ENCODE data around the gene ROR1. TPM values are rescaled to one million over a fixed set of nuclear protein-coding genes. Genes with fewer than 3 reads are reported as not detected.

Gene ROR1
- total RNA-seq, 3 donors from 2014 or later = 3.1 to 19.8 (median 3.4) TPM

DNA sequence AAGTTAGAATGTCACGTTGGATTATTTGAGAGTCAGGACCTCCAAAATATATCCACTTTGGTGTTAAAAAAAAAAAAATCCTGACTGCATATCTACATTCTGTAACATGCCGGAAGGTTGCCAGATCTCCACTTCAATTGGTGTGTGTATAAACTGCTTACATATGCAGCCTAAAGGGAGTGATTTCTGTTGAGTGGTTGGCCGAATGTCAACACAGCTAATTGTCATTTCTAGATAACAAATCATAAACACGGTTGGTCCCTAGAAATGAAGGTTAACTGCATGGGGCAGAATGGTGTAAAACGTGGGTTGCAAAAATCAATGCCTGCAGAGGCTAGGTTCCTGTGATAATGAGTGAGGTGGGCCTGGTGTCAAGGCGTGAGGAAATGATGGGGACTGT lies 15.0 kb upstream of the ROR1 start:
- peaks cover 7% of the 10 kb centered on the region for H3K4me1 ChIP-seq (ENCODE audit: low read depth)
- intact Hi-C loops (cut with DNase I, micrococcal nuclease) = no loop called here
- TF ChIP-seq, protein P1, sequence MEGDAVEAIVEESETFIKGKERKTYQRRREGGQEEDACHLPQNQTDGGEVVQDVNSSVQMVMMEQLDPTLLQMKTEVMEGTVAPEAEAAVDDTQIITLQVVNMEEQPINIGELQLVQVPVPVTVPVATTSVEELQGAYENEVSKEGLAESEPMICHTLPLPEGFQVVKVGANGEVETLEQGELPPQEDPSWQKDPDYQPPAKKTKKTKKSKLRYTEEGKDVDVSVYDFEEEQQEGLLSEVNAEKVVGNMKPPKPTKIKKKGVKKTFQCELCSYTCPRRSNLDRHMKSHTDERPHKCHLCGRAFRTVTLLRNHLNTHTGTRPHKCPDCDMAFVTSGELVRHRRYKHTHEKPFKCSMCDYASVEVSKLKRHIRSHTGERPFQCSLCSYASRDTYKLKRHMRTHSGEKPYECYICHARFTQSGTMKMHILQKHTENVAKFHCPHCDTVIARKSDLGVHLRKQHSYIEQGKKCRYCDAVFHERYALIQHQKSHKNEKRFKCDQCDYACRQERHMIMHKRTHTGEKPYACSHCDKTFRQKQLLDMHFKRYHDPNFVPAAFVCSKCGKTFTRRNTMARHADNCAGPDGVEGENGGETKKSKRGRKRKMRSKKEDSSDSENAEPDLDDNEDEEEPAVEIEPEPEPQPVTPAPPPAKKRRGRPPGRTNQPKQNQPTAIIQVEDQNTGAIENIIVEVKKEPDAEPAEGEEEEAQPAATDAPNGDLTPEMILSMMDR (IDR thresholded peaks at IDR 0.05) = no peak
- H3K9me3 ChIP-seq = no peaks in the 10 kb centered on the region
- ATAC-seq (peak; percentile 93), DNase-seq (peak in 2 of 3 donors; percentile 33 to 84)
- no peaks in the 10 kb centered on the region for H3K36me3 ChIP-seq (ENCODE audit: low read depth)
- no peak overlapping the region for H3K4me3 ChIP-seq

- DNase-seq (no peak), ATAC-seq (no peak)
- intact Hi-C loops (cut with DNase I, micrococcal nuclease) = no loop called here
- H3K36me3 ChIP-seq (ENCODE audit: low read depth) = no peaks in the 10 kb centered on the region
- no peak overlapping the region for H3K4me3 ChIP-seq
- TF ChIP-seq, protein P1 (IDR thresholded peaks at IDR 0.05) = no peak
- H3K9me3 ChIP-seq = no peaks in the 10 kb centered on the region
- peaks cover 7% of the 10 kb centered on the region for H3K4me1 ChIP-seq (ENCODE audit: low read depth)
Observed at GRCh38 chr1:63759778-63760177, 14.0 kb upstream of the ROR1 start.

DNA sequence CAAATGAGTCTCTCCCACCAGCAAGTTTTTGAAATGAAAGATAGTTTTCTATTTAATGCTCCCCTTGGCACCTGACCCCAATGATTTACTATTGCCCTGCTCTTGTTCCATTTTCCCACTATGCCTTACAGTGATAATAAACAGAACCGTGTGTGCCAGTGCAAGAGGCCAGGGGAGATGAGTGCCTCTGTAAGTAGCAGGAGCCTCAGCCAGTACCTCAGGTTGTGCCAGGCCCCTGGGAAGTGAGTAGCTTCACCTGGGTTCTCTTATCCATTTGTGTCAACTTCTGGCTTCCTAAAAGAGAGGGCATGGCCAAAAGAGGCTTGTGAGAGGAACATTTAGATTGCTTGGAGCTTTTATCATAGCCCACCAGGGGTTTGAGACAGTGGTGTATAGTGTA lies 3.4 kb upstream of the ROR1 start:
- TF ChIP-seq, protein P1 (IDR thresholded peaks at IDR 0.05) = no peak
- Histone ChIP-seq H3K9me3 (no peaks in the 10 kb centered on the region), H3K4me1 (ENCODE audit: low read depth) (no peaks in the 10 kb centered on the region), H3K4me3 (no peak overlapping the region), H3K36me3 (ENCODE audit: low read depth) (no peaks in the 10 kb centered on the region)
- intact Hi-C loops (cut with DNase I, micrococcal nuclease) = loop anchor here in 1 of 2 donors (10.0 kb wide), 1 partner anchor 364 kb away; no protein-coding TSS in a partner anchor
- DNase-seq = no peak
- no peak for ATAC-seq

GRCh38 chr1:63772201-63772600 lies 1.6 kb upstream of the ROR1 start:
- intact Hi-C loops (cut with DNase I, micrococcal nuclease) = loop anchor here in 1 of 2 donors (10.0 kb wide), 1 partner anchor 363 kb away; no protein-coding TSS in a partner anchor

GRCh38 chr1:63772876-63773275 lies 941 bp upstream of the ROR1 start:
- H3K4me3 ChIP-seq = no peak overlapping the region
- no peaks in the 10 kb centered on the region for H3K4me1 ChIP-seq (ENCODE audit: low read depth)
- TF ChIP-seq, protein P1 (IDR thresholded peaks at IDR 0.05) = no peak
- ATAC-seq (peak; percentile 14), DNase-seq (no peak)
- intact Hi-C loops (cut with DNase I, micrococcal nuclease) = loop anchor here in 1 of 2 donors (10.0 kb wide), 1 partner anchor 362 kb away; no protein-coding TSS in a partner anchor
- no peaks in the 10 kb centered on the region for H3K36me3 ChIP-seq (ENCODE audit: low read depth)
- no peaks in the 10 kb centered on the region for H3K9me3 ChIP-seq

More at GRCh38 chr1:63772201-63772600, 1.6 kb upstream of the ROR1 start:
- DNase-seq = no peak
- ATAC-seq = no peak
- Histone ChIP-seq H3K4me1 (ENCODE audit: low read depth) (no peaks in the 10 kb centered on the region), H3K36me3 (ENCODE audit: low read depth) (no peaks in the 10 kb centered on the region), H3K4me3 (no peak overlapping the region), H3K9me3 (no peaks in the 10 kb centered on the region)
- TF ChIP-seq, protein P1 (IDR thresholded peaks at IDR 0.05) = no peak

GRCh38 chr1:63773496-63773814 lies 362 bp upstream of the ROR1 start:
- DNase-seq (no peak), ATAC-seq (peak; percentile 39)
- Histone ChIP-seq H3K9me3 (no peaks in the 10 kb centered on the region), H3K4me3 (no peak overlapping the region), H3K4me1 (ENCODE audit: low read depth) (no peaks in the 10 kb centered on the region), H3K36me3 (ENCODE audit: low read depth) (no peaks in the 10 kb centered on the region)
- intact Hi-C loops (cut with DNase I, micrococcal nuclease) = loop anchor here in 1 of 2 donors (10.0 kb wide), 1 partner anchor 361 kb away; no protein-coding TSS in a partner anchor
- TF ChIP-seq, protein P1 (IDR thresholded peaks at IDR 0.05) = no peak

Measured in mucosa of descending colon (tissue), 3 donors.